PC-3 (cell line): Measurements from ENCODE around the gene MALRD1. TPM values are rescaled to one million over a fixed set of nuclear protein-coding genes. Genes with fewer than 3 reads are reported as not detected.

Experiments used
- ATAC-seq: fragments of 200-7000 bp; cut with Tn5 transposase; 2 replicates; pipeline ENCODE4 v1.9.1; 2020; ENCODE audit warnings: mild to moderate bottlenecking, moderate library complexity
- BruUV-seq: library from RNA; stranded (reverse); fragments of 400-500 nt; replicated peaks from 2 replicates; lab custom pipeline; 2021; lab: Mats Ljungman, UMichigan
- CTCF ChIA-PET: fragments of 300-600 bp; sonication (Branson Sonifier 250); formaldehyde crosslinking; loops from one replicate; lab custom pipeline; 2022; ENCODE audit warnings: antibody characterized with exemption; lab: Charles Lee
- POLR2A ChIA-PET: fragments of 300-600 bp; sonication (Branson Sonifier 250); formaldehyde crosslinking; loops from one replicate; lab custom pipeline; 2022; ENCODE audit warnings: antibody characterized with exemption; ENCODE audit not compliant: unreplicated experiment; lab: Charles Lee
- DNase-seq: peaks from one replicate; pipeline ENCODE4 v3.0.0-alpha.2; 2015
- H2AFZ ChIP-seq: fragments of 300-600 bp; sonication (generic); 2 replicates; pipeline ENCODE4 v1.6.0; 2016; ENCODE audit warnings: antibody characterized with exemption, low read length
- H3F3A ChIP-seq: fragments of 300-600 bp; sonication (generic); one replicate; pipeline ENCODE4 v1.6.0; 2017; ENCODE audit warnings: antibody characterized with exemption, low read length, control low read depth, mild to moderate bottlenecking; ENCODE audit not compliant: unreplicated experiment
- H3K27ac ChIP-seq: fragments of 300-600 bp; sonication (generic); 2 replicates; pipeline ENCODE4 v1.5.1; 2016; ENCODE audit warnings: mild to moderate bottlenecking, low read length
- H3K27me3 ChIP-seq: fragments of 300-600 bp; sonication (generic); 2 replicates; pipeline ENCODE4 v1.6.1; 2016; ENCODE audit warnings: low read length, mixed read lengths
- H3K36me3 ChIP-seq: fragments of 300-600 bp; sonication (generic); 2 replicates; pipeline ENCODE4 v1.6.1; 2016; ENCODE audit warnings: low read depth, mixed run types, low read length, mixed read lengths
- H3K4me1 ChIP-seq: fragments of 300-600 bp; sonication (generic); 2 replicates; pipeline ENCODE4 v1.5.1; 2016; ENCODE audit warnings: low read length; ENCODE audit not compliant: insufficient read depth
- H3K4me2 ChIP-seq: fragments of 300-600 bp; sonication (generic); 2 replicates; pipeline ENCODE4 v1.6.0; 2016; ENCODE audit warnings: low read length
- H3K4me3 ChIP-seq: fragments of 300-600 bp; sonication (generic); 2 replicates; pipeline ENCODE4 v1.5.1; 2016; ENCODE audit warnings: mild to moderate bottlenecking, low read length, mixed read lengths
- H3K79me2 ChIP-seq: fragments of 300-600 bp; sonication (generic); 2 replicates; pipeline ENCODE4 v1.6.1; 2017; ENCODE audit warnings: low read length, mixed read lengths
- H3K9ac ChIP-seq: fragments of 300-600 bp; sonication (generic); 2 replicates; pipeline ENCODE4 v1.6.0; 2016; ENCODE audit warnings: mild to moderate bottlenecking, low read length
- H3K9me2 ChIP-seq: fragments of 300-600 bp; sonication (generic); replicated peaks from 2 replicates; pipeline ENCODE4 v1.6.1; 2016; ENCODE audit warnings: mixed run types, low read length, mixed read lengths
- H3K9me3 ChIP-seq: fragments of 300-600 bp; sonication (generic); 2 replicates; pipeline ENCODE4 v1.6.1; 2016; ENCODE audit warnings: low read length, mixed read lengths
- H4K20me1 ChIP-seq: fragments of 300-600 bp; sonication (generic); 2 replicates; pipeline ENCODE4 v1.6.1; 2016; ENCODE audit warnings: low read length, mixed read lengths
- CTCF ChIP-seq: fragments of 300-600 bp; sonication (generic); conservative IDR thresholded peaks from 2 replicates; pipeline ENCODE4 v1.5.1; 2017; ENCODE audit warnings: antibody characterized with exemption, low read depth, mild to moderate bottlenecking, low read length
- EZH2 ChIP-seq: fragments of 300-600 bp; sonication (generic); IDR thresholded peaks from one replicate; pipeline ENCODE4 v1.6.1; 2017; ENCODE audit warnings: antibody characterized with exemption, mild to moderate bottlenecking, low read length; ENCODE audit not compliant: unreplicated experiment
- EZH2phosphoT487 ChIP-seq: fragments of 300-600 bp; sonication (generic); IDR thresholded peaks from 2 replicates; pipeline ENCODE4 v1.6.1; 2018; ENCODE audit warnings: mild to moderate bottlenecking, antibody characterized with exemption, low read length, borderline replicate concordance
- intact Hi-C: fragments of 100-400 bp; cut with micrococcal nuclease; formaldehyde crosslinking; loops from 2 replicates; pipeline ENCODE4 v1.9.0; 2023
- total RNA-seq: library from RNA; depleted of rRNA; stranded (reverse); fragments of >200 nt; gene quantifications from 2 replicates; pipeline ENCODE4 v1.2.3, GENCODE V29; 2014

Gene MALRD1
- total RNA-seq, 1 experiment from 2014 or later: not detected

GRCh38 chr10:19107406-19107805, 58.8 kb downstream of the MALRD1 start:
- no peak for ATAC-seq
- DNase-seq: no peak
- H2AFZ ChIP-seq: no peak overlapping the region
- intact Hi-C loops: no loop called here
- H3F3A ChIP-seq: no peaks in the 10 kb centered on the region
- CTCF ChIA-PET: no interaction called here
- H3K4me1 ChIP-seq: no peaks in the 10 kb centered on the region
- H3K4me3 ChIP-seq: no peak overlapping the region
- no peaks in the 10 kb centered on the region for H3K79me2 ChIP-seq
- H4K20me1 ChIP-seq: no peaks in the 10 kb centered on the region
- BruUV-seq: no TSS peak
- H3K27ac ChIP-seq: no peak overlapping the region
- H3K9ac ChIP-seq: no peak overlapping the region
- H3K9me3 ChIP-seq: no peaks in the 10 kb centered on the region
- POLR2A ChIA-PET: no interaction called here
- no peaks in the 10 kb centered on the region for H3K36me3 ChIP-seq
- no peaks in the 10 kb centered on the region for H3K9me2 ChIP-seq
- no peak overlapping the region for H3K4me2 ChIP-seq
- no peaks in the 10 kb centered on the region for H3K27me3 ChIP-seq
- TF ChIP-seq EZH2 (no peak), CTCF (no peak), EZH2phosphoT487 (no peak)

- TF ChIP-seq EZH2 (no peak), CTCF (no peak), EZH2phosphoT487 (no peak)
- H3K4me3 ChIP-seq: no peak overlapping the region
- no peaks in the 10 kb centered on the region for H3K9me3 ChIP-seq
- ATAC-seq (no peak), DNase-seq (no peak)
- intact Hi-C loops: no loop called here
- no peaks in the 10 kb centered on the region for H3F3A ChIP-seq
- H3K4me2 ChIP-seq: no peak overlapping the region
- no peaks in the 10 kb centered on the region for H3K36me3 ChIP-seq
- ChIA-PET CTCF (no interaction called here), POLR2A (no interaction called here)
- H4K20me1 ChIP-seq: no peaks in the 10 kb centered on the region
- no peaks in the 10 kb centered on the region for H3K4me1 ChIP-seq
- no peak overlapping the region for H3K27ac ChIP-seq
- H2AFZ ChIP-seq: no peak overlapping the region
- H3K9me2 ChIP-seq: no peaks in the 10 kb centered on the region
- no peaks in the 10 kb centered on the region for H3K79me2 ChIP-seq
- H3K27me3 ChIP-seq: no peaks in the 10 kb centered on the region
- H3K9ac ChIP-seq: no peak overlapping the region
- no TSS peak for BruUV-seq
These were observed 63.1 kb downstream of the MALRD1 start for GRCh38 chr10:19111501-19112267.

GRCh38 chr10:19117438-19117837, 68.8 kb downstream of the MALRD1 start:
- ATAC-seq (no peak), DNase-seq (no peak)
- intact Hi-C loops: no loop called here
- no peaks in the 10 kb centered on the region for H3K79me2 ChIP-seq
- no peak for TF ChIP-seq EZH2
- TF ChIP-seq EZH2phosphoT487: no peak
- TF ChIP-seq CTCF: no peak
- H3K9me2 ChIP-seq: no peaks in the 10 kb centered on the region
- H3K27ac ChIP-seq: no peak overlapping the region
- no peaks in the 10 kb centered on the region for H3K4me1 ChIP-seq
- H3K4me3 ChIP-seq: no peak overlapping the region
- POLR2A ChIA-PET: no interaction called here
- no peaks in the 10 kb centered on the region for H4K20me1 ChIP-seq
- no peak overlapping the region for H2AFZ ChIP-seq
- H3K9ac ChIP-seq: no peak overlapping the region
- CTCF ChIA-PET: no interaction called here
- no TSS peak for BruUV-seq
- H3K4me2 ChIP-seq: no peak overlapping the region
- no peaks in the 10 kb centered on the region for H3K36me3 ChIP-seq
- H3K27me3 ChIP-seq: no peaks in the 10 kb centered on the region
- H3F3A ChIP-seq: no peaks in the 10 kb centered on the region
- H3K9me3 ChIP-seq: no peaks in the 10 kb centered on the region
